Central memory CD8-positive, alpha-beta T cell (primary cell): ENCODE data around the gene ARFIP2.
A peak's percentile ranks its signal among the peaks of the same experiment; 100 is the strongest.

ENCODE experiments used
- ATAC-seq: fragments of 150-1000 bp; cut with Tn5 transposase; replicated peaks from 2 replicates; pipeline ENCODE4 v1.10.0; 2022; ENCODE audit warnings: mild to moderate bottlenecking, moderate FRiP score, moderate number of reproducible peaks; ENCODE audit not compliant: poor library complexity, severe bottlenecking; ENCODE audit errors: extremely low read depth
- DNase-seq, 2 donors: peaks; one replicate each; pipeline ENCODE4 v3.0.0; 2021; ENCODE audit warnings: low spot score in 2 of 2
- H3K27ac Mint-ChIP-seq: one replicate; pipeline ENCODE4 v1.8.0; 2022; ENCODE audit warnings: low read depth, mild to moderate bottlenecking, moderate library complexity, mixed read lengths
- H3K27me3 Mint-ChIP-seq: one replicate; pipeline ENCODE4 v1.8.0; 2022; ENCODE audit warnings: mixed read lengths
- H3K36me3 Mint-ChIP-seq: one replicate; pipeline ENCODE4 v1.8.0; 2022; ENCODE audit warnings: mild to moderate bottlenecking, moderate library complexity, mixed read lengths; ENCODE audit not compliant: insufficient read depth
- H3K4me1 Mint-ChIP-seq: one replicate; pipeline ENCODE4 v1.8.0; 2022; ENCODE audit warnings: mixed read lengths
- H3K4me3 Mint-ChIP-seq: one replicate; pipeline ENCODE4 v1.8.0; 2022; ENCODE audit warnings: mild to moderate bottlenecking, moderate library complexity, mixed read lengths
- H3K9me3 Mint-ChIP-seq: one replicate; pipeline ENCODE4 v1.8.0; 2022; ENCODE audit warnings: mixed read lengths

Gene ARFIP2

DNA sequence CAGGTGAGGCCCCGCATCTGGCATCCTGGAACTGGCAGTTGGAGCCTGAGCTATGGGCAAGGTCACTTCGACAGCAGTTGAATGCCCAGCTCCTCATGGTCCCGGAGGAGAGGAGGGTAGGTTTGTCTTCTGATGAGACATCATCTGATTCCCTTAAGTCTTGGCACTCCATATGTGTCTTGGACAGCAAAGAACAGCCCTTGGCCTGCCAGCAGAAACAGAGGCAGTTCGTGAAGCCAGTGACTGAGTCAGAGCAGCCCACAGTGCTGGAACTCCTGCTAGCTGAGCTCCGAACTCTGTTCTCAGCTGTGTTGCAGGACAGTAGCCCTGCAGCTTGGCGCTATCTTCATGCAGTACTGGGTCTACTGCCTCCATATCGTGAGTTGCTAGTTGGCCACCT lies 17.0 kb upstream of the ARFIP2 start:
- Mint-ChIP-seq H3K27ac (no peak overlapping the region), H3K27me3 (no peaks in the 10 kb centered on the region), H3K4me3 (no peak overlapping the region), H3K36me3 (peaks cover 14% of the 10 kb centered on the region), H3K9me3 (no peaks in the 10 kb centered on the region), H3K4me1 (peaks cover 18% of the 10 kb centered on the region)
- DNase-seq (no peak), ATAC-seq (no peak)

GRCh38 chr11:6497069-6497839 lies 16.1 kb upstream of the ARFIP2 start, which contains the start of gene DNHD1:
TSS of gene DNHD1 (plus strand) at chr11:6497280. CDS start at chr11:6498216, 936 bp downstream.
- H3K4me3 Mint-ChIP-seq = no peak within 1 kb of the TSS
- peaks cover 14% of the 10 kb centered on the region for H3K36me3 Mint-ChIP-seq
- peak within 1 kb of the TSS; percentile 54 for H3K27ac Mint-ChIP-seq
- no peak for DNase-seq
- ATAC-seq = no peak
- no peaks in the 10 kb centered on the region for H3K9me3 Mint-ChIP-seq
- H3K4me1 Mint-ChIP-seq = peaks cover 18% of the 10 kb centered on the region
- H3K27me3 Mint-ChIP-seq = no peaks in the 10 kb centered on the region

DNA sequence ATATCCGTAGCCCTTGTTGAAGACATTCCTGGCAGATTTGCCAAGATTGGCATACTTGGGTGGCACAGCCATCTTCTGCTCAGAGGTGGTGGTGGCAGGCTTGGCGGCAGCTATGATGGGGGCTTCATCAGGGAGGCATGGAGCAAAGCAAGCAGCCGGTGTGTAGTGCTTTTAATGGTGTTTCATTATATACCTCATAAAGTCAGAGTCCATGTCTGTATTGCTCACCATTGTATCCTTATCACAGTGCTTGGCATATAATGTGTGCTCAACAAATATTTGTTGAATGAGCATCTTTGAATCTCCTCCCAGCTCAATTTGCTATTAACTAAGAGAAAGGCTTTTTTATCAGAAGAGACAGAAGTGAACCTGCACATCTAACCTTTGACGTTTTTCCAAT lies 8.2 kb upstream of the ARFIP2 start:
- no peak overlapping the region for H3K27ac Mint-ChIP-seq
- peaks cover 7% of the 10 kb centered on the region for H3K4me1 Mint-ChIP-seq
- no peaks in the 10 kb centered on the region for H3K27me3 Mint-ChIP-seq
- H3K4me3 Mint-ChIP-seq = no peak overlapping the region
- DNase-seq = no peak
- H3K36me3 Mint-ChIP-seq = peaks cover 19% of the 10 kb centered on the region
- ATAC-seq = no peak
- H3K9me3 Mint-ChIP-seq = no peaks in the 10 kb centered on the region

DNA sequence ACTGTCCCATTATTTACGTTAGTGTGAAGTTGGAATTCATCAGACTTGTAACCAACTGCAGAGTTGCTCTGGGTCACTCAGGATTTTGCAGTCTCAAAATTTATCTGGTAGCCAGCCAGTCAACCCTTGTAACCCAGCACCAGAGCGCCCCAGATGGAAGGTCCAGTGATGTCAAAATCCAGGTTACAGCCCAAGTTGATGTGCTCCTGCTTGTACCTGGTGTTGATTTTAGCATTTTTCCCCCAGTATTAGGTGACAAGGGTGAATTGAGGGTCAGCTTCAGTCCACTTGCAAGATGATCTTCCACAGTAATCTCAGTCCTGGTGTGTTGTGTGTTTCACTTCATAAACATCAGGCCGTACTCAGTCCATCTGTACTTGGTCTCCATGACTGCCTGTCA lies 7.7 kb upstream of the ARFIP2 start:
- Mint-ChIP-seq H3K36me3 (peaks cover 17% of the 10 kb centered on the region), H3K4me3 (no peak overlapping the region), H3K27me3 (no peaks in the 10 kb centered on the region), H3K9me3 (no peaks in the 10 kb centered on the region), H3K27ac (no peak overlapping the region), H3K4me1 (peaks cover 5% of the 10 kb centered on the region)
- no peak for ATAC-seq
- no peak for DNase-seq

DNA sequence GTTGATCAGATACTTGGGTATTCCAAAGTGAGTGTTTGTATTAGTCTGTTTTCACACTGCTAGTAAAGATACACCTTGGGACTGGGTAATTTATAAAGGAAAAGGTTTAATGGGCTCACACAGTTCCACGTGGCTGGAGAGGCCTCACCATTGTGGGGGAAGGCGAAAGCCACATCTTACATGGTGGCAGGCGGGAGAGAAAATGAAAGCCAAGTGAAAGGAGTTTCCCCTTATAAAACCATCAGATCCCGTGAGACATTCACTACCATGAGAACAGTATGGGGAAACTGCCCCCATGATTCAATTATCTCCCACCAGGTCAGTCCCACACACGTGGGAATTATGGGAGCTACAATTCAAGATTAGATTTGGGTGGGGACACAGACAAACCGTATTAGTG lies 7.2 kb upstream of the ARFIP2 start:
- H3K27me3 Mint-ChIP-seq = no peaks in the 10 kb centered on the region
- no peaks in the 10 kb centered on the region for H3K9me3 Mint-ChIP-seq
- peaks cover 4% of the 10 kb centered on the region for H3K4me1 Mint-ChIP-seq
- DNase-seq (no peak), ATAC-seq (no peak)
- peaks cover 20% of the 10 kb centered on the region for H3K36me3 Mint-ChIP-seq
- no peak overlapping the region for H3K4me3 Mint-ChIP-seq
- no peak overlapping the region for H3K27ac Mint-ChIP-seq

- peaks cover 23% of the 10 kb centered on the region for H3K36me3 Mint-ChIP-seq
- no peak overlapping the region for H3K27ac Mint-ChIP-seq
- ATAC-seq (no peak), DNase-seq (no peak)
- no peaks in the 10 kb centered on the region for H3K9me3 Mint-ChIP-seq
- H3K27me3 Mint-ChIP-seq = no peaks in the 10 kb centered on the region
- peaks cover 14% of the 10 kb centered on the region for H3K4me1 Mint-ChIP-seq
- H3K4me3 Mint-ChIP-seq = no peak overlapping the region
These were observed 5.8 kb upstream of the ARFIP2 start for GRCh38 chr11:6486938-6487337.

DNA sequence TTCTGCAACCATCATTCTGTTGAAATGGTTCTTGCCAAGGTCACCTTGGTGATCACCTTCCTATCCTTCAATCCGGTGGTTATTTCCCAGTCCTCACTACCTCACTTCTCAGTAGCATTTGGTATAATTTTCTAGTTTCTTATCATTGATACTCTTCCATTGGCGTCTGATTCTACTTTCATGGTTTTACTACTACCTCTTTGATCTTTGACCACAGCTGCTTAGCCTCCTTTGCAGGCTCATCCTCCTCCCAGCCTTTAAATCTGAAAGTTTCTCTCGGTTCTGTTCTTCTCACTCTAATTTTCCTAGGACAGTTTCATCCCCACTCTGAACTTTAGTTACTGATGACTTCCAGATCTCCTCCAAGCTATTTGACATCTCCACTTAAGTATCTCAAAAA lies 5.1 kb upstream of the ARFIP2 start:
- no peak overlapping the region for H3K27ac Mint-ChIP-seq

DNA sequence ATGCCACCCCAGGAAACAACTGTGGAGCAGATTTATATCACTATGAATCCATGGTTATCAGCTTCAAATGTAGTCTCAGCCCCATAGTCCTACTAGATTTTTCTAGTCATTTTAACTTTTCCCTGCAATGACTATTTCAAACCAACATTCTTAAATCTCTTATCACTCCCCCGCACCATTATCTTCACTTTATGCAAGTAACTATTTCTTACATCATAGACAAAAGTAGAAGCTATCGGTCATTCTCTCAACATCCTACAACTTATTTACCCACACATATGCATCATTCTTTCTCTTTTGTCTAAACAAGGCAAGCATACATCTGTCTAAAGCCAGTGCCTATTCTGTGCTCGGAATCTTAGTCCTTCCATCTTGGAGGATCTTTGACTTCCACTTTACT lies 4.5 kb upstream of the ARFIP2 start:
- peaks cover 29% of the 10 kb centered on the region for H3K36me3 Mint-ChIP-seq
- H3K27me3 Mint-ChIP-seq = no peaks in the 10 kb centered on the region
- no peak for DNase-seq
- H3K9me3 Mint-ChIP-seq = no peaks in the 10 kb centered on the region
- no peak for ATAC-seq
- no peak overlapping the region for H3K27ac Mint-ChIP-seq
- H3K4me1 Mint-ChIP-seq = peaks cover 20% of the 10 kb centered on the region
- no peak overlapping the region for H3K4me3 Mint-ChIP-seq

More for the DNA sequence above, 5.1 kb upstream of the ARFIP2 start:
- no peak for DNase-seq
- Mint-ChIP-seq H3K4me3 (no peak overlapping the region), H3K36me3 (peaks cover 23% of the 10 kb centered on the region), H3K4me1 (peaks cover 14% of the 10 kb centered on the region), H3K27me3 (no peaks in the 10 kb centered on the region), H3K9me3 (no peaks in the 10 kb centered on the region)
- ATAC-seq = no peak

DNA sequence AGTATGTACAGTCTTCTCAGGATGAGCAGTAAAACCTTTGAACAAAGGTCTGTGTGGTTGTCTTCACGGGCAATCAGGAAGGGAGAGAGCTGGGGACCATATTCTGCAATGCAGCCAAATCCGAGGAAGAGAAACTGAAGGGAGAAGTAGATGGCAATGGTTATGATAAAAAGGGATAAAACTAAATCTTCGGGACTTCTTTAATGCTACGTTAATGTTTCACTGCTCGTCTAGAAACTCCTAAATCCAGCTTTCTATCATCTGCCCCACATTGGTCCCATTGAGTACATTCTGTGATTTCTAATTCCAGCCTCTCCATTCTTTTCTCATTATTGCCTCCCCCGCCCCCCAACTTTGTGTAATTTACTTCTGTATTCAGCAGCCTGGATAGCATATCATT lies 1.9 kb upstream of the ARFIP2 start:
- H3K9me3 Mint-ChIP-seq = no peaks in the 10 kb centered on the region
- H3K27ac Mint-ChIP-seq = peak overlapping the region; percentile 97
- ATAC-seq = no peak
- H3K27me3 Mint-ChIP-seq = no peaks in the 10 kb centered on the region
- no peak for DNase-seq
- peak overlapping the region; percentile 91 for H3K4me3 Mint-ChIP-seq
- H3K36me3 Mint-ChIP-seq = peaks cover 27% of the 10 kb centered on the region
- peaks cover 40% of the 10 kb centered on the region for H3K4me1 Mint-ChIP-seq

- ATAC-seq (no peak), DNase-seq (no peak)
- Mint-ChIP-seq H3K36me3 (peaks cover 27% of the 10 kb centered on the region), H3K27me3 (no peaks in the 10 kb centered on the region), H3K4me1 (peaks cover 42% of the 10 kb centered on the region), H3K27ac (peak overlapping the region; percentile 97), H3K4me3 (peak overlapping the region; percentile 91), H3K9me3 (no peaks in the 10 kb centered on the region)
These were observed 1.3 kb upstream of the ARFIP2 start for GRCh38 chr11:6482441-6482840.

DNA sequence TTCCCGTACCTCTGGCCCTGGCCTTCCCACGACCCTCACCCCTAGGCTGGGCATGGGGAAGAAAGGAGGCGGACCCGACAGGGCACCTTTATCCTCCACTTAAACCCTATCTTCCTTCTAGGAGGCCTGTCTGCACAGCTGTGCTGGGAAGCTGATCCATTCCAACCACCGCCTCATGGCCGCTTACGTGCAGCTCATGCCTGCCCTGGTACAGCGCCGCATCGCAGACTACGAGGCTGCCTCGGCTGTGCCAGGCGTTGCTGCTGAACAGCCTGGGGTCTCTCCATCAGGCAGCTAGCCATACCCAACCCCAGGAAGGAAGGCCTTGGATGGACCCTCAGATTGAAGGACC lies 769 bp upstream of the ARFIP2 start:
- no peaks in the 10 kb centered on the region for H3K27me3 Mint-ChIP-seq
- no peak for DNase-seq
- peaks cover 42% of the 10 kb centered on the region for H3K4me1 Mint-ChIP-seq
- H3K36me3 Mint-ChIP-seq = peaks cover 32% of the 10 kb centered on the region
- ATAC-seq = peak; percentile 6
- peak overlapping the region; percentile 97 for H3K27ac Mint-ChIP-seq
- peak overlapping the region; percentile 91 for H3K4me3 Mint-ChIP-seq
- H3K9me3 Mint-ChIP-seq = no peaks in the 10 kb centered on the region

GRCh38 chr11:6480299-6480914 lies 724 bp downstream of the ARFIP2 start:
- H3K36me3 Mint-ChIP-seq = peaks cover 39% of the 10 kb centered on the region
- H3K4me1 Mint-ChIP-seq = peaks cover 42% of the 10 kb centered on the region
- DNase-seq (no peak), ATAC-seq (no peak)
- H3K27ac Mint-ChIP-seq = peak overlapping the region; percentile 97
- no peaks in the 10 kb centered on the region for H3K9me3 Mint-ChIP-seq
- H3K4me3 Mint-ChIP-seq = peak overlapping the region; percentile 91
- H3K27me3 Mint-ChIP-seq = no peaks in the 10 kb centered on the region

- Mint-ChIP-seq H3K36me3 (peaks cover 30% of the 10 kb centered on the region), H3K9me3 (no peaks in the 10 kb centered on the region), H3K4me3 (no peak overlapping the region), H3K27ac (no peak overlapping the region), H3K4me1 (peaks cover 43% of the 10 kb centered on the region), H3K27me3 (no peaks in the 10 kb centered on the region)
- no peak for DNase-seq
- no peak for ATAC-seq
These were observed 4.6 kb downstream of the ARFIP2 start for GRCh38 chr11:6476571-6476970.
